GM19193 (cell line): Measurements from ENCODE around the gene ADRM1.

Experiments
- POLR2A ChIP-seq: IDR thresholded peaks from 4 replicates; pipeline ENCODE4 v1.6.1; 2011; ENCODE audit not compliant: insufficient read depth, insufficient read length; ENCODE audit errors: extremely low read depth

The ADRM1 gene

DNA sequence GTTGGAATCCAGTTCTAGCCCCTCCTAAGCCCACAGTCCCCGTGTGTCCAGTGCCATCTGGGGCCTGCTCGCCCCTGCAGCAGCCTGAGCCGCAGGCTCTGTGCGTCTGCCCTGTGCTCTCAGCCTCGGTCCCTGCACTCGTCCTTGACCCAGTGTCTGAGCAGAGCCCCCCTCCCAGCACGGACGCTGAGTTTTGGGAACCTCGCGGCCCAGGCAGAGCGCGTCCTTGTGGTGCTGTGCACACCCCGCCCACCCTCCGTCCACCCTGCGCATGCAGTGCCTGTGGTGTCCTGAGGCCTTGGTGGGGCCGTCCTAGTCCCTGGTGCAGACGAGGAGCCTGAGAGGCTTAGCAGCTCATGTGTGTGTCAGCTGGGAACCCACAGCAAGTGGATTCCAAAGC is 32.9 kb upstream of the ADRM1 start:
- no peak for TF ChIP-seq POLR2A

DNA sequence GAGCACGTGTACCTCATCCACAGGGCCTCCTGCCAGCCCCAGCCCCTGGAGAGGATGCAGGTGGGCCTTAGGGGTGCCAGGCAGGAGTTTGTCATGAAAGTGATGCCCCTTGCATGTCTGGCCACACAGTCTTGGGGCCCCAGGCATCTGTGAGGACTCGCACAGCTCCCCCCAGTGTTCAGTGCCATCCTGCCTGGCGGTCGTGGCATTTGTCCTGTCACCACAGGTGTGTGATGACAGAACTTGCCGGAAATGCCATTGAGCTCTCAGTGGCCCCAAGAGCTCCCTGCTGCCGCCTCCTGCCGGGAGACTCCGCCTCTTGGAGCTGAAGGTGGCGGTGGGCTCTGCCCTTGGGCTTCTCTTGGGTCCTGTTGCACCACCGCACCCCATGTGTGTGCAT is 30.6 kb upstream of the ADRM1 start:
- TF ChIP-seq POLR2A: no peak

DNA sequence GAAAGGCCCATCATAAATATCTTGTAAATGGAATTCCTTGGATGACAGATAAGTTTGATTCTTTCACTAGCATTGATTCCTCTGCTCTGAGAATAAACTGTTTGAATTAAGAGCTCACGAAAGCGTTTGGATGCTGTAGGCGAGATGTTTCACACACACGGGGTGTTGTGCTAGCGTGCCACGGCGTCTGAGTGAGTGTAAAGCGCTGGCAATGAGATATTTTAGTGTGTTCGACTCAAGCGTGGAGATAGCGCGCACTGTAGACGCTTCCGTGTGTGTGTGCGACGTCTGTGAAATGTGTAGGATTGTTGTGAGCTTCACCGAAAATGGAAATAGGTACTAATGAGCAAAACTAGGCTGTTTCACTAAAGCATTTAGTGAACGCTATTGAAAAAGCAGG is 29.4 kb upstream of the ADRM1 start:
- no peak for TF ChIP-seq POLR2A

DNA sequence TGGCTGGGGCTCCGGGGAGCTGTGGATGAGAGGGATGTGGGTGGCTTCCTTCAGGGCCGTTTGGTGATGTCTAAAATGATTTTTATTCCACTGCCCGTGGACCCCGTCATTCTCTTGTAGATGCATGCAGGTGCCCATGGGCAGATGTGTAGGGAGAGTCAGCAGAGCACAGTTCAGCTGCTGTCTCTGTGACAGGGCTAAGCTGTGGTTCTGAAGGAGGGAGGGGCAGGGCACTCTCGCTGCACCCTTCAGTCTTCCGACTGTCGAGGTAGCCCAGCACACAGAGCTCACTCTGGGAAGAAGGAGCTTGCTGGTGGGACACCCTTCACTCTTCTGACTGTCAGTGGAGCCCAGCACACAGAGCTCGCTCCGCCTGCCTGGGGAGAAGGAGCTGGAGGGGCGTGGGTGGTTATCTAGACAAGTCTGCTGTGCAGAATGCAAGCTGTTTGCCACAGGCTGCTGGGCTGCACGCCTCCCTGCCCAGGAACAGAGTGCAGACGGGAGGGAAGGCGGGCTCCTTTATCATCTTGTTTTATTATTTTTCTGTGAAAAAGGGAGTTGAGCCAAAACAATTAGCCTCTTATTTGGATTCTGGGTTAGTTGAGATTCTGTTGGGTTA is 28.4 kb upstream of the ADRM1 start:
- no peak for TF ChIP-seq POLR2A

DNA sequence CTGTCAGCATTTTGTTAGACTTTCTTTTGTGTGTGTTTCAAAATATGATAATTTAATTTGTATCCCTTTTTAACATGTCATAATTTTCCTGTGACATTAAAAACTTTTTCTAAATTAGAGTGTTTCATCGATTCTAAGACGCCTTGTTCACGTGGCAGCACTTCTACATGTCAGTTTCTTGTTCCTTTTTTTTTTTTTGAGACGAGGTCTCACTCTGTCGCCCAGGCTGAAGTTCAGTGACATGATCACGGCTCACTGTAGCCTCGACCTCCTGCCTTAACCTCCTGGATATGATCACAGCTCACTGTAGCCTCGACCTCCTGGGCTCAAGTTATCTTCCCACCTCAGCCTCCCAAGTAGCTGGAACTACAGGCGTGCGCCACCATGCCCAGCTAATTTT is 27.6 kb upstream of the ADRM1 start:
- no peak for TF ChIP-seq POLR2A

DNA sequence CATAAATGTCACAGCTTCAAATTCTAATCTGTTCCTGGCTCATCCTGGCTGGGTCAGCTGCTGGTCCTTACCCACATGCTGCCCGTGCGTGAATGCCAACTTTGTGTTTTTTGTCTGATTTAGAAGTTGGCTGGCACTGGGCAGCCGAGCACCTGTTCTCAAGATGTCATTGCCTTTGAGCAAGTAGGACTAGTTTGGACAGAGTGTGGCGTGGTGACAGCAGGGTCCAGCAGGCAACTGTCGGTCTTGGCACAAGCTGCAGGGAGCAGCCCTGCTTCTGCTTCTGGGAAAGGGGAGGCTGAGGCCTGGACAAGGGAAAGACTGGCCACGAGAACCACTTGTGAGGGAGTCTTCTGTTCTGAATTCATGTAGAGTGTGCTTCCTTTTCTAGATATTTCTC is 26.4 kb upstream of the ADRM1 start:
- TF ChIP-seq POLR2A: no peak

DNA sequence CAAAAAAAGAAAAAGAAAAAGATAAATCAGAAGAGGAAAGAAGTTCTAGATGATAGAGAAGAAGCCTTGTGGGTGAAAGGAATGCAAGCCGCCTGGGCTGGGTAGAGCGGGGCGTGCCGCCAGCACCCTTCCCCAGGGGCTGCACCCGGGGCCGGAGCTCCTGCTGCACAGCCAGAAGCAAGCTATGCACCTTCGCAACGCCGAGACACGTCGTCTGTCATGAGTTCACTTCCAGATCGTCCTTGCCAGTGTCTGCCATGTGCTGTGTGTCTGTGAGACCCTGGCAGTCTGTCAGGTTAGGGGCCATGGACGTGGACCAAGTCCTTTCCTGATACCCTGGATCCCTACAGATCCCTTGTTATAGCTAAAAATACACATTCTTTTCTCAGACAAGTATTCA is 25.5 kb upstream of the ADRM1 start:
- no peak for TF ChIP-seq POLR2A

DNA sequence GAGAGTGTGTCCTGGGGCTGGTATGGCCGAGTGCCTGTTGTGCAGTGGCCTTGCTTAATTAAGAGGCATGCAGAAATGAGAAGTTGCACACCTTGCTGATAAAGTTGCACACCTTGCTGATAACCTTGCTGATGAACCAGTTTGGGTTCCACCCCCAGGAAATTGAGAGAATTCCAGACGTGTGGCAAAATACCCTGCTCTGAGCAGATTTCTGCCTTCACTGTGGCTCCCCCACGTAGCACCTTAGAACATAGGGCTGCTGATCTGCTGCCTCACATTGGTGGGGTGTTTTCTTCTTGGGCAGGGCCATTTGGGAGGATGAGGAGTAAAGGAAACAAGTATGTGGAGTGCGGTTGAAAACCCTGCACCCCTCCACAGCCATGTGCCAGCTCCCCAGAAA is 22.5 kb upstream of the ADRM1 start:
- TF ChIP-seq POLR2A: no peak

DNA sequence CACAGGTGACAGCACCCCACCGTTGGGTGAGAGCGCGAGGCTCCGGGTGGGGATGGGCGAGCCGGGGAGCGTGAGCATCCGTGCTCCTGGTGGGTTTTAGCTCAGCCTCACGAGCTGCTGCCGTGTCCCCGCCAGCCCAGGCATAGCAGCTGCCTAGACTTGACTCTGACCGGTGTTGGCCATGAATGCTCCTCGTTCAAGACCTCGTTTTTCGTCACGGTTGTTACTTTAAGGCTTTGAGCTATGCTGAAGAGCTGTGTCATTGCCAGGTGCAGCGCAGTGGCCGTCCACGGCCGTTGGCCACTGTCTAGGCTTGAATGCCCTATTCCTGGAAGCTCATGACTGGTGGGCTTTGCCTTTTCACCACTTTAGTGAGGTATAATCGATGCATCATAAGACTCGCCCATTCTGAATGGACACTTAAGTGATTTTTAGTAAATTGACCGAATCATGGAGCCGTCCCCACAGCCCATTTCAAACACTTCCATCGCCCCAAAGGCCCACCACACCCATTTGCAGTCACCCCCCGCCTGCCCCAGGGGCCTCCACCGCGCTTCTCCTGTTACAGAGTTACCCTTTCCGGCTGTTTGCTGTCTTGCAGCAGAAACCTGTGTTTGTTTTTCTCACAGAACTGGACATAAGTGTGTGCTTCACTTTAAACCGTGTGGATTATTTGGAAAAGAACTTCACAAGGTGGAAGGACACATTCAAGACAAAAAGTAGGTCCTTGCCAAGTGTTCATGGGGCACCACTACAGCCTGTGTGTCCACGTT is 21.4 kb upstream of the ADRM1 start:
- TF ChIP-seq POLR2A: no peak

DNA sequence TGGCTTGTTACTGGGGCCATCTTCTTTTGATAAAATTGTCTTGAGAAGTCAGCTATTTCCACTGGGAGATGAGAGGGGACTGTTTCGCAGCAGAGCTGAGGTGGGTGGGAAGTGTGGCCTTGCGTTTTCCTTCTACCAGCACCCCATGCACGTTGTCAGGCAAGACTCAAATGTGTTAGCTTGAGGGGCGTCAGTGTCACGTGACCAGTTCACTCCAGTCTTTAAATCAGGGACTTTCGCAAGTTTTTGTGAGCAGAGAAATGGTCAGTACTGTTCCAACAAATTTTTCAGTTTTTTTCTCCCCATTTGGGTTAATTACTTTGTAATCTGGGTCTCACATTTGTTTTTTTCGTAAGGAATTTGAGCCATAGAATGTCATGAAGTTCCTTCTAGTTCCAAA is 20.7 kb upstream of the ADRM1 start:
- TF ChIP-seq POLR2A: no peak

DNA sequence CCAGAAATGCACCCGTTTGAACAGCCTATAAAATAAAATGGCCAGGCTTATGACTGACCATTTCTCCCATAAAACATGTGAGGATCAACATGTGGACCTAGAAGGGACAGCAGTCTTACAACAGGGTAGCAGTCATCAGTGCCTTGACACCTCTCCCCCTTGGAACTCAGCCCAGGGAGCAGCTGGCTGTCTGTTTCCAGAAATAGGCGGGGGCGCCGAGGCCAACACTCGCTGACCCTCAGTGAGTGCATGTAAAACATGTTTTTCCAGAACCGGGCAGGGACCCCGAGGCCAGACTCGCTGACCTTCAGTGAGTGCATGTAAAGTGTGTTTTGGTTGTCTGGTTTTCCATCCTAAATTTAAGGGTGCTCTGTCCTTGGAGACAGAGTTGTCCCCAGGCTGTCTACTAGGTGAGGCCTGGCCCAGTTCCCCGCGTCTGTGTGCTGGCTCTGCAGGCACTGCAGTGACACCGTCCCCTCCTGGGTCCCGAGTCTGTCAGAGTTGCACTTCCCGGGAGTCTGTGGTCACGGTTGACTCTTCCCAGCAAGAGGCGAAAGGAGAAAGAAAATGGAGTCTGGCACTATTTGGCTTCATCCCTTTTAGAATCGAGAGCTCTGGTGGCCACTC is 19.8 kb upstream of the ADRM1 start:
- TF ChIP-seq POLR2A: no peak

DNA sequence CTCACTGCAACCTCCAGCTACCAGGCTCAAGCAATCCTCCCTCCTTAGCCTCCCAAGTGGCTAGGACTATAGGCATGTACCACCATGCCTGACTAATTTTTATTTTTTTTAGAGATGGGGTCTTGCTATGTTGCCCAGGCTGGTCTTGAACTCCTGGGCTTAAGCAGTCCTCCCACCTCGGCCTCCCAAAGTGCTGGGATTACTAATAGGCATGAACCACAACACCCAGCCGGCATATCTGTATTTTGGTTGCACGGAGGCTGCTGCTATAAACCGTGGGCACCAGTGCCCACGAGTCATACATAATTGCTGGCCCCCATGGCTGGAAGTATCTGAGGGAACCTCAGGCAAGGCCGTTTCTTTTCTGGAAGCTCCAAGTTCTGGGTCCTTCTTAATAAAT is 18.3 kb upstream of the ADRM1 start:
- TF ChIP-seq POLR2A: no peak

DNA sequence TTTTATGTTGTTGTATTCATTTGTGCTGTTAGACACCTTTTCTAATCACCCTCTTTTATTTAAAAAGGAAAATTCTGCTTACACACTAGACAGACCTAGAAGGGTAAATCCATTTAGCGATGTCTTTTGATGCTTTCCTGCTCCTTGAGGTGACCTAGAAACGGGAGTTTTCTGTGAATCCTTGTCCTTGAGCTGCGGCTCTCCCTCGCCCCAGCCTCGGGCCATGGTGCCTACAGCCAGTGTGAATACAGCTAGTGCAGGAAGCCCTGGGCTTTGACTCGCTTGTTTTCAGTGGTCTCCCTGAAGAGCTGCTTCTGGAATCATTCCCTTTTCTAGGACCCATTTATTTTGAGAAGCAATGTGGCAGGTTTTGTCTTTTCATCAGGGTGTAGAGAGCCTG is 17.6 kb upstream of the ADRM1 start:
- TF ChIP-seq POLR2A: no peak

DNA sequence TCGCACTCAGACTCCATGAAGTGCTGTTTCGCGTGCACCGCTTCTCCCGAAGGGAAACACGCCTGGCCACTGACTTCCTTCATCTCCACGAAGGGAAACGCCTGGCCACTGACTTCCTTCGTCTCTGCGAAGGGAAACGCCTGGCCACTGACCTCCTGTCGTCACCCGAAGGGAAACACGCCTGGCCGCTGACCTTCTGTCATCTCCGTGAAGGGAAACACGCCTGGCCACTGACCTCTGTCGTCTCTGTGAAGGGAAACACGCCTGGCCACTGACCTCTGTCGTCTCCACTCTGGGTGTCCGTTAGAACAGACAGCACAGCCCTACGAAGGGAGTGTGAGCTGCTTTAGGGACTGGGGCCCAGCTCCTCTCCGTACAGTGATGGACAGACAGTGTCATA is 17.1 kb upstream of the ADRM1 start:
- TF ChIP-seq POLR2A: no peak

DNA sequence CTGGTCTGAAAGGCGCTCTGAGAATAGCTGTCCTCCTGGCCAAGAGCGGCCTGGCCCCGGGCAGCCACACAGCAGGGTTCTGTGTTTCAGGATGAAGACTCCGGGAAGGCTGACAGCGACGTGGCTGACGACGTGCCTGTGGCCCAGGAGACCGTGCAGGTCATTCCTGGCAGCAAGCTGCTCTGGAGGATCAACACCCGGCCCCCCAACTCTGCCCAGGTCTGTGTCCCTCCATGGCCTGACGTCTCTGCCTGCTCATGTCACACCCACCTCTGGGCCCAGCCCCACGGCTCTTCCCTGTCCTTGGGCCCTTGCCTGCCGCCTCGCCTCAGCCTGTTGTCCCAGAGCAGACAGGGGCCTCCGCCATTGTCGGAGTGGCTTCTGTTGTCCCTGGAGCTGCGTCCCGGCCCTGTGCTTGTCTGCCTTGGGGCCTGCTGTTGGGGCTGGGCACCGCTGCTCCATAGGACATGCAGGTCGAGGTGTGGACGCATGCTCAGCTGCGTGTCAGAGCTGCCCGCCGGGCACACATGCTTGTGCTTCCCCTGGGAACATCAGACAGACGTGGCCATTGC is 16.2 kb upstream of the ADRM1 start:
- no peak for TF ChIP-seq POLR2A

DNA sequence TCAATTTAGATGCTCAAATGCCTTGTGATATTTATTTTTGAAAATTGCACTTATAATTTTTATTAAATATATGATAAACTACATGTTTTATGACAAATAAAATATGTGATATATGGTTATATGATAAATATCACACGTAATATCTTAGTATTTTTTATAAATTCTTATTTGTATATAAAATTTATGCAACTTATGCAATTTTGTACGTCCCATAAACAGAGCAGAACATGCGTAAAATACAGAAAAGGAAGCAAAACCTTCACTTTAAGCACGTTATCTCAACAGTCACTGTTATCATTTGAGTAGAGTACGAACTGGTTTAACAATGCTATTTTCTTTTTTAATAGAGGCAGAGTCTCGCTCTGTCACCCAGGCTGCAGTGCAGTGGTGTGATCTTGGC is 15.7 kb upstream of the ADRM1 start:
- no peak for TF ChIP-seq POLR2A
